Measurements from ENCODE around the gene TTC3. TPM values are rescaled to one million over a fixed set of nuclear protein-coding genes. Genes with fewer than 3 reads are reported as not detected.
"Not testable (repeated sequence)": the region's sequence is repeated elsewhere in the genome, so short reads cannot be mapped to it uniquely, and the experiment has no call there.

Gene TTC3
- total RNA-seq, 1 donor from 2014 or later = 61.8 TPM

DNA sequence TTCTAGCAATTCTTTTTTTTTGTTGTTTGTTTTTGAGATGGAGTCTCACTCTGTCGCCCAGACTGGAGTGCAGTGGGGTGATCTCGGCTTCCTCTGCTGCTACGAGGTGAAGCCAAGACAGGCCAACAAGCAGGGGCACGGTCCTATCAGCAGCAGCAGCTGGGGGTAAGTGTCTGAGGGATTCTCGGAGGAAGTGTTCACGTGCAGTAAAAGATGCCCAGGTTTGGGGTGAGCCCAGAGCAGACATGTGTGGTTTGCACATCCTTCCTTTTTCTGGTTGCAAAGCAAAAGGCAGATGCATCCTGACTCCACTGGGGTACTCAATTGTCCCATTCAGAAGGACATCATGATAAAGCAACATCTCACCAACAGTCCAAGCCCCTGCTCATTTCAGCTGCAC is 27.9 kb upstream of the TTC3 start:
- DNase-seq (ENCODE audit: low spot score) = no peak
- Mint-ChIP-seq H3K27ac (no peak overlapping the region), H3K4me1 (ENCODE audit: low read depth) (peaks cover 9% of the 10 kb centered on the region), H3K4me3 (no peak overlapping the region), H3K9me3 (no peaks in the 10 kb centered on the region), H3K27me3 (ENCODE audit: insufficient read depth) (peaks cover 14% of the 10 kb centered on the region), H3K36me3 (ENCODE audit: low read depth) (no peaks in the 10 kb centered on the region)
- intact Hi-C loops (cut with micrococcal nuclease) = no loop called here

DNA sequence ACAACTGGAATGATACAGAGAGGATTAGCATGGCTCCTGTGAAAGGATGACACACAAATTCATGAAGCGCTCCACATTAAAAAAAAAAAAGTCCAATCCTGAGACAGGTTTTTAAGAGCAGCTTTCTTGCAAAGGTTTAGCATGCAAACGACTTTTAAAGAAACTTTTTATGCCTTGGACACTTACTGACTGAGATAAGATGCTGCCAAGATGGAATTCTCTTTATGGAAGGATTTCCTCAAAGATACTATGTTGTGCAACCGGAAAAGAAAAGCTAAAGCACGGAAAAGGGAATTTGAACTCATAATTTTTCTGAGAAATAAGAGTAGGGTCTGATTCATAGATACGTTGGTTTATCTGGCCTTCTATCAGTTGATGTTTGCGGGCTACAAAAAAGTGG is 27.5 kb upstream of the TTC3 start:
- intact Hi-C loops (cut with micrococcal nuclease) = no loop called here
- H3K4me3 Mint-ChIP-seq = no peak overlapping the region
- peaks cover 14% of the 10 kb centered on the region for H3K27me3 Mint-ChIP-seq (ENCODE audit: insufficient read depth)
- peaks cover 9% of the 10 kb centered on the region for H3K4me1 Mint-ChIP-seq (ENCODE audit: low read depth)
- H3K9me3 Mint-ChIP-seq = no peaks in the 10 kb centered on the region
- no peak overlapping the region for H3K27ac Mint-ChIP-seq
- no peak for DNase-seq (ENCODE audit: low spot score)
- H3K36me3 Mint-ChIP-seq (ENCODE audit: low read depth) = no peaks in the 10 kb centered on the region

DNA sequence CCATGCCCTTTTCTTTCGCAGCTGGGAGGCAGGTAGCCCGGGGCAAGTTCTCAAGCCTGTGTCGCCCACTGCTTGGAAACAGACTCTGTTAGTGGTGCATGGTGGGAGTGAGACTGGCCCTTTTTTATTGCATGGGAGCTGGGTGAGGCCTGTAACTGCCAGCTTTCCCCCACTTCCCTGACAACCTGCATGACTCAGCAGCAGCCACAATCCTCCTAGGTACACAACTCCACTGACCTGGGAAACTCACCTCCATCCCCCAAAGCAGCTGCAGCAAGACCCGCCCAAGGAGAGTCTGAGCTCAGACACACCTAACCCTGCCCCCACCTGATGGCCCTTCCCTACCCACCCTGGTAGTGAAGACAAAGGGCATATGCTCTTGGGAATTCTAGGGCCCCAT is 26.0 kb upstream of the TTC3 start:
- Mint-ChIP-seq H3K27me3 (ENCODE audit: insufficient read depth) (peaks cover 14% of the 10 kb centered on the region), H3K36me3 (ENCODE audit: low read depth) (no peaks in the 10 kb centered on the region), H3K4me1 (ENCODE audit: low read depth) (peaks cover 9% of the 10 kb centered on the region), H3K9me3 (no peaks in the 10 kb centered on the region), H3K4me3 (no peak overlapping the region), H3K27ac (no peak overlapping the region)
- intact Hi-C loops (cut with micrococcal nuclease) = no loop called here
- no peak for DNase-seq (ENCODE audit: low spot score)

DNA sequence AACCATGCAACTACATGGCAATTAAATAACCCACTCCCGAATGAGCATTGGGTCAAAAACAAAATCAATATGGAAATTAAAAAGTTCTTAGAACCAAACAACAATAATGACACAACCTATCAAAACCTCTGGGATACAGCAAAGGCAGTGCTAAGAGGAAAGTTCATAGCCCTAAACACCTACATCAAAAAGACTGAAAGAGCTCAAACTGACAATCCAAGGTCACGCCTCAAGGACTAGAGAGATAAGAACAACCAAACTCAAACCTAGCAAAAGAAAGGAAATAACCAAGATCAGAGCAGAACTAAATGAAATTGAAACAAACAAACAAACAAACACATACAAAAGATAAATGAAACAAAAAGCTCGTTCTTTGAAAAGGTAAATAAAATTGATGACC is 23.3 kb upstream of the TTC3 start:
- H3K4me3 Mint-ChIP-seq; H3K9me3 Mint-ChIP-seq; DNase-seq (ENCODE audit: low spot score); H3K27ac Mint-ChIP-seq; H3K4me1 Mint-ChIP-seq (ENCODE audit: low read depth); H3K36me3 Mint-ChIP-seq (ENCODE audit: low read depth); intact Hi-C loops (cut with micrococcal nuclease): not testable (repeated sequence)
- peaks cover 18% of the 10 kb centered on the region for H3K27me3 Mint-ChIP-seq (ENCODE audit: insufficient read depth)

DNA sequence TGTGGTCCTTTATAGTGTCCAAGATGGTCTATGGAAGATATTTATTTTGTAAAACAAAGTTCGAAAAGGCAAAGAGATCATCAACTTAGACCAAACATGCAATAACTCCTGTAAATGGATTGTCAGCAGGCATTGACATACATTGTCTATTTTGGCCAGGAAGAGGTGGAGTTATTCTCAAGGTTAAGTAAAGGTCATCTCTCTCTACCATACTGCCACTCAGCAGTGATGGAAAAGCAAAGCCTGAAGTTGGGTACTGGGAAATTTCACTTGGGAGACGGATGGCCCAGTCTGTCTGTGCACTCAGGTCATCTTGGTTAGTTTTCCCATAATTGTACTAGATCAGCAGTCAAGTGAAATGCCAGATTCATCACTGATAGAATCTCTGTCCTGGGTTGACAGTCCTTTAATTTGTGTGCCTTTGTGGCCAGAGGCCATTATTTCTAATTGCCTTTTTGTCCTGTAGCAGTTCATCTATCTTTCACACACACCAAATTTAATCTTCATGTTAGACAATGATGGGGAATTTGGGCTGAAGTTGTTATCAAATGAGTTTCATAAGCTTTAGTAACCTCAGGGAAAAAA is 17.7 kb upstream of the TTC3 start:
- H3K9me3 Mint-ChIP-seq = no peaks in the 10 kb centered on the region
- no peak overlapping the region for H3K27ac Mint-ChIP-seq
- no peaks in the 10 kb centered on the region for H3K36me3 Mint-ChIP-seq (ENCODE audit: low read depth)
- peaks cover 10% of the 10 kb centered on the region for H3K27me3 Mint-ChIP-seq (ENCODE audit: insufficient read depth)
- intact Hi-C loops (cut with micrococcal nuclease) = no loop called here
- DNase-seq (ENCODE audit: low spot score) = no peak
- H3K4me3 Mint-ChIP-seq = no peak overlapping the region
- H3K4me1 Mint-ChIP-seq (ENCODE audit: low read depth) = no peaks in the 10 kb centered on the region

DNA sequence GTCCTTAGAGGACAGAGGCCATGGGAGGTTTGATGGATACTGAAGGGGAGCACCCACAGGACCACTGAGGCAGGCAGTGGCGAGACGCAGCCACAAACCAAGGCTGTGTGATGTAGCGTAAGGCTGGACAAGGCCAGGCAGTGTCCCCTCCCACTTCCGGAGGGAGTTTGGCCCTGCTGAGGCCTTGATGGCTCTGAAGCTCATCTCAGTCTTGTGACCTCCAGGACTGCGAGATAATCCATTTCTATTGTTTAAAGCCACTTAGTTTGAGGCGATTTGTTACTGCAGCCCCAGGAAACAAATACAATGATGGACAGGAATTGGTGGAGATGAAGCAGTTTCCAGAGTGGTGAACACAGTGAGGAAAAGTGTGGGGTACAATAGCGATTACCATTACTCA is 15.4 kb upstream of the TTC3 start:
- Mint-ChIP-seq H3K4me1 (ENCODE audit: low read depth) (no peaks in the 10 kb centered on the region), H3K4me3 (no peak overlapping the region), H3K27ac (no peak overlapping the region), H3K27me3 (ENCODE audit: insufficient read depth) (peaks cover 10% of the 10 kb centered on the region), H3K9me3 (no peaks in the 10 kb centered on the region), H3K36me3 (ENCODE audit: low read depth) (no peaks in the 10 kb centered on the region)
- intact Hi-C loops (cut with micrococcal nuclease) = no loop called here
- no peak for DNase-seq (ENCODE audit: low spot score)

DNA sequence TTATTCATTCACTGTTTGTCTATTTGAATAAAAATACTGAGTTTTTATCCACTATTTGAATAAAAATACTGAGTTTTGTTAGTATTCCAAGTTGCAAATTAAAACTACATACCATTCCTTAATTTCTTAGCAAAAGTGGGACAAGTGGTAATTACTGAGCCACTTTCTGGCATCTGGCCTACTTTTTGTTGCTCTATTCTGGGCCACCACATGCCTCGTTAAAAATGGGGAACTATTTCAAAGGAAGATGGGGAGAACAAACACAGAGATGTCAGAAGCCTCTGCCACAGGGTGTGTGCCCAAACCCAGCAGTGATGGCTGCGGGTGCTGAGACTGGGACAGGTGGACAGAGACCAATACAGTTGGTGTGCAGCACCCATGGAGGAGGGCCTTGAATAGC is 14.8 kb upstream of the TTC3 start:
- Mint-ChIP-seq H3K4me3 (no peak overlapping the region), H3K9me3 (no peaks in the 10 kb centered on the region), H3K36me3 (ENCODE audit: low read depth) (no peaks in the 10 kb centered on the region), H3K27ac (no peak overlapping the region), H3K27me3 (ENCODE audit: insufficient read depth) (peaks cover 10% of the 10 kb centered on the region), H3K4me1 (ENCODE audit: low read depth) (no peaks in the 10 kb centered on the region)
- intact Hi-C loops (cut with micrococcal nuclease) = no loop called here
- no peak for DNase-seq (ENCODE audit: low spot score)

DNA sequence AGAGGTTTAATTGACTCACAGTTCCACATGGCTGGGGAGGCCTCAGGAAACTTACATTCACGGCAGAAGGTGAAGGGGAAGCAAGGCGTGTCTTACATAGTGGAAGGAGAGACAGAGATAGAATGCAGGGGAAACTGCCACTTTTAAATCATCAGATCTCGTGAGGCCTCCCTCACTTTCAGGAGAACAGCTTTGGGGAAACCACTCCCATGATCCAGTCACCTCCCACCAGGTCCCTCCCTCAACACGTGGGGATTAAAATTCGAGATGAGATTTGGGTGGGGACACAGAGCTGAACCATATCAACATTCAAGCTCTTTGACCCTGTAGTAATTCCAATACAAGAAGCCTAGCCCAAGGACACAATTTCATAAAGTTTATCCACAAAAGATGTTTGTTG is 13.9 kb upstream of the TTC3 start:
- Mint-ChIP-seq H3K4me3 (no peak overlapping the region), H3K36me3 (ENCODE audit: low read depth) (no peaks in the 10 kb centered on the region), H3K27me3 (ENCODE audit: insufficient read depth) (peaks cover 8% of the 10 kb centered on the region), H3K27ac (no peak overlapping the region), H3K4me1 (ENCODE audit: low read depth) (no peaks in the 10 kb centered on the region), H3K9me3 (no peaks in the 10 kb centered on the region)
- intact Hi-C loops (cut with micrococcal nuclease) = no loop called here
- DNase-seq (ENCODE audit: low spot score) = no peak

DNA sequence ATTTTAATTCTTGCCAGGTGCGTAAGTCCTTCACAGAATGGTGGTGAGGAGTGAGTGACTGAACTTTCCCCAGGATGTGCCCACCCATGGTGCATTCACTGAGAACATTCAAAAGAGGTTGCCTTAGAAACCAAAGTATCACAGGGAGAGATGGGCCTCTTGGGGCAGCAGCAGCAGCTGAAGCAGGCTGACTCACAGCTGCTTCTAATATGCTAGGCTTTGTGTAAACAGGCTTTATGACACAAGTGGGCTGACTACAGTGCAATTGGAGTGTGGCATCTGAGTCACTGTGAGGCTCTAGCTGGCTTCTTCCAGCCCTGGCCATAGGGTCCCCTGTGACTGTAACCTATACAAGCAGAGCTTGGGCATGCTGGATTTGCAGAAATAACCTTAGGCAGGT is 12.8 kb upstream of the TTC3 start:
- peaks cover 2% of the 10 kb centered on the region for H3K27me3 Mint-ChIP-seq (ENCODE audit: insufficient read depth)
- DNase-seq (ENCODE audit: low spot score) = no peak
- H3K4me1 Mint-ChIP-seq (ENCODE audit: low read depth) = no peaks in the 10 kb centered on the region
- no peaks in the 10 kb centered on the region for H3K9me3 Mint-ChIP-seq
- H3K36me3 Mint-ChIP-seq (ENCODE audit: low read depth) = no peaks in the 10 kb centered on the region
- H3K27ac Mint-ChIP-seq = no peak overlapping the region
- H3K4me3 Mint-ChIP-seq = no peak overlapping the region
- intact Hi-C loops (cut with micrococcal nuclease) = no loop called here

DNA sequence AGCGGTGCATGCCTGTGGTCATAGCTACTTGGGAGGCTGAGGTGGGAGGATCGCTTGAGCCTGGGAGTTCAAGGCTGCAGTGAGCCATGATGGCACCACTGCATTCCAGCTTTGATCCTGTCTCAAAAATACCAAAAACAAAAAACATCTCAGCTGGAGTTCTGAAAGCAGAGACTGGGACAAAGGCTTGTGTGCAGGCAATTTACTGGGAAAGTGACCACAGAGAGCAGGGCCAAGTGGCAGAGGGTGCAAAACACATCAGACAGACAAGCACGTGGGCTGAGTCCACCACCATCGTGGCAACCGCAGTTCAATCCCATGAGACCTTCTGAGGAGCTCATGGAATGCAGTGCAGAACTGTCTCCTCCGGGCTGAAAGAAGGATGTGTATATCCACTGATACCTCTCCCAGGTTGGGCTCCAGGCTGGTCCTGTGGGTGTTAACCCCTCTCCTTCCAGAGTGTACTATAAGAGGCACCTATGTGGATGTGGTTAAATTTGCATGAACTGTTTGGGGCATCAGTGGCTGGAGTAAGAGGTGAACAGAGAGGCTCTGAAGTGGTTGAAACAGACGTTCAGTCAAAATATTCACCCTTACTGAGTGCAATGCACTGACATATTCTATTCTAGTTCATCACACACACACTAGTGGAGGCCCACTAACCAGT is 11.0 kb upstream of the TTC3 start:
- DNase-seq (ENCODE audit: low spot score) = no peak
- Mint-ChIP-seq H3K36me3 (ENCODE audit: low read depth) (no peaks in the 10 kb centered on the region), H3K27ac (no peak overlapping the region), H3K4me3 (no peak overlapping the region), H3K4me1 (ENCODE audit: low read depth) (no peaks in the 10 kb centered on the region), H3K27me3 (ENCODE audit: insufficient read depth) (no peaks in the 10 kb centered on the region), H3K9me3 (no peaks in the 10 kb centered on the region)
- intact Hi-C loops (cut with micrococcal nuclease) = no loop called here

DNA sequence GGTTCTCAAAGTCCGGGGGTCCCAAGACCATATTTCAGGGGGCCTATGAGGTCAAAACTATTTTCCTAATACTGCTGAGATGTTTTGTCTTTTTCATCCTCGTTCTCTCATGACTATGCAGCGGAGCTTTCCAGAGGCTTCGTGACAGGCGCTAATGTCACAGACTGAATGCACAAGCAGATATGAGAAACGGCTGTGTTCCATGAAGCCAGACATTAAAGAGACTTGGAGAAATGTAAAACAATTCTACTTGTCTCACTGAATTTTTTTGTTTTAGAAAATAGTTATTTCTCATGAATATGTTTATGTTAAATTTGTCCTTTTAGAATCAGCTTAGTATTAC is 10.5 kb upstream of the TTC3 start:
- no peaks in the 10 kb centered on the region for H3K9me3 Mint-ChIP-seq

DNA sequence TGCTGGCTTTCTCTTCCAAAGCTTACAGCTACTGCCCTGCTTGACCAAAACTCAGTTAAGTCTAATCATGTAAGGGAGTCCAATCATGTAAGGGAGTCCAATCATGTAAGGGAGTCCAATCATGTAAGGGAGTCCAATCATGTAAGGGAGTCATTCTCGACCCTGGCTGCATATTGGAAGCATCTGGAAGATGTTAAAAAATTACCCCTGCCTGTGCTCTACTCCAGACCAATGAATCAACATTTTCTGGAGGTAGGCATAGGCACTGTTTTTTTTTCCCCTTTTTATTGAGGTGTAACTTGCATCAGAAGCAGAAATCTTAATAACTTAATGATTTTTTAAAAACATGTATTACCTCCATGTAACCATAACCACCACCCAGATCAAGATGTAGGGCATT is 9.6 kb upstream of the TTC3 start:
- no peaks in the 10 kb centered on the region for H3K27me3 Mint-ChIP-seq (ENCODE audit: insufficient read depth)
- H3K9me3 Mint-ChIP-seq = no peaks in the 10 kb centered on the region
- no peak overlapping the region for H3K4me3 Mint-ChIP-seq

More for the DNA sequence above, 10.5 kb upstream of the TTC3 start:
- DNase-seq (ENCODE audit: low spot score) = no peak
- no peak overlapping the region for H3K27ac Mint-ChIP-seq
- no peaks in the 10 kb centered on the region for H3K4me1 Mint-ChIP-seq (ENCODE audit: low read depth)
- no peak overlapping the region for H3K4me3 Mint-ChIP-seq
- intact Hi-C loops (cut with micrococcal nuclease) = no loop called here
- no peaks in the 10 kb centered on the region for H3K36me3 Mint-ChIP-seq (ENCODE audit: low read depth)
- H3K27me3 Mint-ChIP-seq (ENCODE audit: insufficient read depth) = no peaks in the 10 kb centered on the region

DNA sequence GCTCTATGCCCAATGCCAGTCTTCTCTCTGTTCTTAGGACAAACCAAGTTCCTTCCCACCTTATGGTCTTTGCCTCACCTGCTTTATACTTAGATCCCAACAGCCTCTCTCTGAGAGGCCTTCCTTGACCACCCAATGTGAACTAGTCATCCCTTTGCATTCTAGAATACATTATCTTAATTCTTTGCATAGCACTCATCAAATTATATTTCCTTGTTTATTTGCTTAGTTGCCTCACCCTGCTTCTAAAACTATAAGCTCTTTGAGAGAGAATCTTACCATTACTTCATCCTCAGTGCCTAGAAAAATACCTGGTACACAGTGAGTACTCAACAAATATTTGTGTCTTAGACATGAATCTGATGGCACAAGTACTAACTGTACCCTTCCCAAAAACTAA is 8.2 kb upstream of the TTC3 start:
- peaks cover under 1% of the 10 kb centered on the region for H3K4me1 Mint-ChIP-seq (ENCODE audit: low read depth)
- H3K27ac Mint-ChIP-seq = no peak overlapping the region
- no peaks in the 10 kb centered on the region for H3K27me3 Mint-ChIP-seq (ENCODE audit: insufficient read depth)
- H3K4me3 Mint-ChIP-seq = no peak overlapping the region
- DNase-seq (ENCODE audit: low spot score) = no peak
- H3K9me3 Mint-ChIP-seq = no peaks in the 10 kb centered on the region
- H3K36me3 Mint-ChIP-seq (ENCODE audit: low read depth) = peaks cover 2% of the 10 kb centered on the region
- intact Hi-C loops (cut with micrococcal nuclease) = no loop called here

More for the DNA sequence above, 9.6 kb upstream of the TTC3 start:
- no peaks in the 10 kb centered on the region for H3K4me1 Mint-ChIP-seq (ENCODE audit: low read depth)
- H3K27ac Mint-ChIP-seq = no peak overlapping the region
- intact Hi-C loops (cut with micrococcal nuclease) = no loop called here
- DNase-seq (ENCODE audit: low spot score) = no peak
- no peaks in the 10 kb centered on the region for H3K36me3 Mint-ChIP-seq (ENCODE audit: low read depth)
